Tibial nerve (tissue), 4 donors: Measurements from ENCODE around the gene FAM180A. TPM values are rescaled to one million over a fixed set of nuclear protein-coding genes. Genes with fewer than 3 reads are reported as not detected.

Experiments
- DNase-seq, 2 donors: peaks; one replicate each; pipeline ENCODE4 v3.0.0-alpha.2; 2019; ENCODE audit warnings: low spot score in 2 of 2
- H3K27ac ChIP-seq, 4 donors: fragments of 200-600 bp; sonication (generic) in 3 of 4; one replicate each; pipeline ENCODE4 v1.5.1; 2017 to 2019; ENCODE audit warnings: mild to moderate bottlenecking in 1 of 4
- H3K27me3 ChIP-seq, 2 donors: fragments of 200-600 bp; sonication (generic) in 1 of 2; one replicate each; pipeline versions ENCODE4 v1.5.1 to v1.6.0; 2017 to 2019
- H3K36me3 ChIP-seq, 3 donors: fragments of 200-600 bp; sonication (generic); one replicate each; pipeline ENCODE4 v1.5.1; 2018 to 2019
- H3K4me1 ChIP-seq, 4 donors: fragments of 200-600 bp; sonication (generic) in 3 of 4; one replicate each; pipeline ENCODE4 v1.5.1; 2017 to 2019
- H3K4me3 ChIP-seq, 4 donors: fragments of 200-600 bp; sonication (generic) in 3 of 4; one replicate each; pipeline ENCODE4 v1.5.1; 2017 to 2019; ENCODE audit warnings: mild to moderate bottlenecking in 1 of 4, moderate library complexity in 1 of 4
- H3K9me3 ChIP-seq, 4 donors: fragments of 200-600 bp; sonication (generic) in 3 of 4; one replicate each; pipeline ENCODE4 v1.5.1; 2017 to 2019
- CTCF ChIP-seq, 5 experiments: fragments of 200-600 bp in 3 of 5; fragments of 450-650 bp in 2 of 5; sonication (generic) in 3 of 5; IDR thresholded peaks; one replicate each; pipeline ENCODE4 v1.5.1; 2016 to 2019; ENCODE audit warnings: antibody characterized with exemption in 5 of 5, mild to moderate bottlenecking in 3 of 5, moderate library complexity in 2 of 5
- EP300 ChIP-seq, 2 donors: sonication (generic); formaldehyde crosslinking; IDR thresholded peaks; one replicate each; pipeline ENCODE4 v1.6.1; 2017; ENCODE audit warnings: antibody characterized with exemption in 2 of 2, mild to moderate bottlenecking in 1 of 2
- POLR2A ChIP-seq, 2 donors: fragments of 450-650 bp; IDR thresholded peaks; one replicate each; pipeline ENCODE4 v1.6.1; 2017; ENCODE audit warnings: antibody characterized with exemption in 2 of 2, mild to moderate bottlenecking in 2 of 2, moderate library complexity in 2 of 2
- WGBS, 2 donors: methylation state at CpG; one replicate each; pipeline ENCODE4 v1.1.5; 2018; 5-methylcytosine and 5-hydroxymethylcytosine counted together
- total RNA-seq, 4 donors: library from RNA; depleted of rRNA; stranded (reverse); fragments of >200 nt; gene quantifications; one replicate each; pipeline ENCODE4 v1.1.0, GENCODE V29; 2016

FAM180A gene
- total RNA-seq, 4 donors from 2014 or later: 2.1 to 7.7 (median 3.7) TPM

- Histone ChIP-seq H3K27me3 (no peaks in the 10 kb centered on the region), H3K27ac (no peak overlapping the region), H3K4me3 (no peak overlapping the region), H3K36me3 (no peaks in the 10 kb centered on the region), H3K4me1 (peaks cover 0 to 17% (median 0%) of the 10 kb centered on the region in 4 donors), H3K9me3 (no peaks in the 10 kb centered on the region)
- TF ChIP-seq CTCF (IDR thresholded peaks at IDR 0.05) (no peak), POLR2A (IDR thresholded peaks at IDR 0.05) (no peak), EP300 (IDR thresholded peaks at IDR 0.05) (no peak)
- DNase-seq: no peak
- 39 to 51% methylated on average over 4 of the region's 4 CpGs for WGBS, 2 donors
These were observed 43.7 kb upstream of the FAM180A start for GRCh38 chr7:135792363-135792668.

GRCh38 chr7:135791543-135792362 is 43.1 kb upstream of the FAM180A start:
- peaks cover 0 to 15% (median 0%) of the 10 kb centered on the region in 4 donors for H3K4me1 ChIP-seq
- H3K36me3 ChIP-seq: no peaks in the 10 kb centered on the region
- no peak overlapping the region for H3K4me3 ChIP-seq
- no peak for DNase-seq
- no peak overlapping the region for H3K27ac ChIP-seq
- 52 to 62% methylated on average over 7 of the region's 7 CpGs for WGBS, 2 donors
- no peak for TF ChIP-seq POLR2A (IDR thresholded peaks at IDR 0.05)
- no peak for TF ChIP-seq CTCF (IDR thresholded peaks at IDR 0.05)
- TF ChIP-seq EP300 (IDR thresholded peaks at IDR 0.05): no peak
- H3K9me3 ChIP-seq: no peaks in the 10 kb centered on the region
- no peaks in the 10 kb centered on the region for H3K27me3 ChIP-seq

DNA sequence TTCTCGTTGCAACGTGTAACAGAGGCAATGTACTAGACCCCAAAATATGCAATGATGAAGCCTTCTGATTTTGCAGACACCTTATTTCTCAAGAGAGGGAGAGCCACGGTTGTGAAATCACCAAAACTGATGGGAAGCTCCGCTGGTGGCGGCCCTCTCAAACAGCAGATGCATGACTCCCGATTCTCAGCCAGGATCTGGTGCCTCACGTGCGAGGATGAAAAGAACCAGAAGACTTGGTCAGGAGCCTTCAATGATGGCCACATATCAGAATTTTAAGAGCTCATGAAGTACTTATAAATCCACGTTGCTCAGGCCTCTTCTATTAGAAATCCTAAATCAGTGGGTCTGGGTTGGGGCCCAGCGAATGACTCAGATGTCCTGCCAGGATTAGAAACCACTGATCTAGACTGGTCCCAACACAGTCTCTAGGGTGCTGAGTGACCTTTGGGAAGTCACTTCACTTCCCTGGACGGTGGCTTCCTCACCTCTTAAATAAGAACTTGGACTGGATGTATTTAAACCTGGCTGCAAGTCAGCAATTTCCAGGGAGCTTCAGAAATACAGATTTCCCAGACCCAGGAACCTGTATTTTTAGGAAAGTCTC is 41.9 kb upstream of the FAM180A start:
- Histone ChIP-seq H3K36me3 (no peaks in the 10 kb centered on the region), H3K4me3 (no peak overlapping the region), H3K9me3 (no peaks in the 10 kb centered on the region), H3K4me1 (peaks cover 0 to 3% (median 0%) of the 10 kb centered on the region in 4 donors), H3K27me3 (no peaks in the 10 kb centered on the region), H3K27ac (no peak overlapping the region)
- DNase-seq: no peak
- 87 to 89% methylated on average over 11 of the region's 11 CpGs for WGBS, 2 donors
- TF ChIP-seq EP300 (IDR thresholded peaks at IDR 0.05) (no peak), POLR2A (IDR thresholded peaks at IDR 0.05) (no peak), CTCF (IDR thresholded peaks at IDR 0.05) (no peak)

- H3K4me3 ChIP-seq: no peak overlapping the region
- no peaks in the 10 kb centered on the region for H3K36me3 ChIP-seq
- H3K9me3 ChIP-seq: no peaks in the 10 kb centered on the region
- 64 to 65% methylated on average over 3 of the region's 3 CpGs for WGBS, 2 donors
- H3K27me3 ChIP-seq: no peaks in the 10 kb centered on the region
- DNase-seq: no peak
- TF ChIP-seq POLR2A (IDR thresholded peaks at IDR 0.05) (no peak), EP300 (IDR thresholded peaks at IDR 0.05) (no peak), CTCF (IDR thresholded peaks at IDR 0.05) (no peak)
- H3K4me1 ChIP-seq: peaks cover 0 to 3% (median 0%) of the 10 kb centered on the region in 4 donors
- H3K27ac ChIP-seq: no peak overlapping the region
These were observed 41.3 kb upstream of the FAM180A start for GRCh38 chr7:135789956-135790355.

GRCh38 chr7:135789431-135789830 is 40.8 kb upstream of the FAM180A start:
- Histone ChIP-seq H3K27ac (no peak overlapping the region), H3K36me3 (no peaks in the 10 kb centered on the region), H3K9me3 (no peaks in the 10 kb centered on the region), H3K4me1 (peaks cover 0 to 3% (median 0%) of the 10 kb centered on the region in 4 donors), H3K4me3 (no peak overlapping the region), H3K27me3 (no peaks in the 10 kb centered on the region)
- no peak for DNase-seq
- TF ChIP-seq CTCF (IDR thresholded peaks at IDR 0.05): no peak
- no peak for TF ChIP-seq POLR2A (IDR thresholded peaks at IDR 0.05)
- no peak for TF ChIP-seq EP300 (IDR thresholded peaks at IDR 0.05)
- 74 to 82% methylated on average over 4 of the region's 4 CpGs for WGBS, 2 donors
